Esophagus (tissue), 2 donors: Measurements from ENCODE around the gene CRYBA4. TPM values are rescaled to one million over a fixed set of nuclear protein-coding genes. Genes with fewer than 3 reads are reported as not detected.

Source experiments
- H3K27ac ChIP-seq, 2 donors: one replicate each; pipeline ENCODE4 v1.5.1; 2013; ENCODE audit warnings: low read depth in 2 of 2, mild to moderate bottlenecking in 2 of 2, inconsistent platforms in 1 of 2, low read length in 1 of 2, moderate library complexity in 1 of 2
- H3K27me3 ChIP-seq, 2 donors: one replicate each; pipeline ENCODE4 v1.6.1; 2013; ENCODE audit warnings: low read length in 2 of 2, control low read depth in 1 of 2, mild to moderate bottlenecking in 1 of 2; ENCODE audit not compliant: insufficient read depth in 2 of 2, control insufficient read depth in 1 of 2
- H3K36me3 ChIP-seq, 2 donors: one replicate each; pipeline ENCODE4 v1.6.1; 2013; ENCODE audit warnings: low read length in 1 of 2; ENCODE audit not compliant: control insufficient read depth in 2 of 2, insufficient read depth in 2 of 2
- H3K4me1 ChIP-seq, 2 donors: one replicate each; pipeline ENCODE4 v1.6.1; 2013; ENCODE audit warnings: low read length in 1 of 2; ENCODE audit not compliant: control insufficient read depth in 2 of 2, insufficient read depth in 2 of 2
- H3K4me3 ChIP-seq, 2 donors: one replicate each; pipeline ENCODE4 v1.5.1; 2013; ENCODE audit warnings: low read length in 2 of 2, mild to moderate bottlenecking in 2 of 2, low read depth in 1 of 2, moderate library complexity in 1 of 2
- H3K9me3 ChIP-seq, 2 donors: one replicate each; pipeline ENCODE4 v1.6.1; 2013; ENCODE audit warnings: mild to moderate bottlenecking in 2 of 2, low read depth in 1 of 2, low read length in 1 of 2, moderate library complexity in 1 of 2; ENCODE audit not compliant: control insufficient read depth in 2 of 2, insufficient read depth in 1 of 2
- WGBS, 2 donors: extraction: QIAGEN DNeasy Blood & Tissue Kit; methylation state at CpG; one replicate each; pipeline ENCODE4 v1.1.7; 2013; 5-methylcytosine and 5-hydroxymethylcytosine counted together
- polyA plus RNA-seq, 2 donors: library from polyadenylated mRNA; stranded (reverse); fragments of 200-250 nt; gene quantifications; one replicate each; pipeline ENCODE4 v1.2.3, GENCODE V29; 2013
- donor health status: healthy with polysubstance abuse.
- donor health status: Bipolar disorder and iron deficiency.

The CRYBA4 gene
- polyA plus RNA-seq, 2 donors, result not detected

- Histone ChIP-seq H3K4me3 (peak within 1 kb of the TSS; percentile 16 to 31), H3K27me3 (no peaks in the 10 kb centered on the region), H3K4me1 (peaks cover 2 to 13% of the 10 kb centered on the region in 2 donors), H3K36me3 (no peaks in the 10 kb centered on the region), H3K27ac (peak within 1 kb of the TSS in 1 of 2 donors; percentile 6), H3K9me3 (no peaks in the 10 kb centered on the region)
- 2 to 3% methylated on average over 61 to 62 of the region's 62 CpGs for WGBS, 2 donors
These were observed 35.4 kb downstream of the CRYBA4 start, which contains the start of gene MIAT for GRCh38 chr22:26656891-26657851. Gene MIAT, plus strand, starts transcription at chr22:26657588.

- peak overlapping the region in 1 of 2 donors; percentile 16 for H3K4me3 ChIP-seq
These were observed 36.4 kb downstream of the CRYBA4 start for GRCh38 chr22:26658161-26658560.

GRCh38 chr22:26658671-26659478, 37.1 kb downstream of the CRYBA4 start:
- no peak overlapping the region for H3K27ac ChIP-seq
- peaks cover 2 to 13% of the 10 kb centered on the region in 2 donors for H3K4me1 ChIP-seq
- H3K27me3 ChIP-seq, result no peaks in the 10 kb centered on the region
- WGBS, 2 donors, result 3 to 4% methylated on average over 27 of the region's 27 CpGs
- no peaks in the 10 kb centered on the region for H3K9me3 ChIP-seq
- peak overlapping the region in 1 of 2 donors; percentile 5 for H3K4me3 ChIP-seq
- H3K36me3 ChIP-seq, result no peaks in the 10 kb centered on the region

More at GRCh38 chr22:26658161-26658560, 36.4 kb downstream of the CRYBA4 start:
- H3K27ac ChIP-seq, result no peak overlapping the region
- H3K27me3 ChIP-seq, result no peaks in the 10 kb centered on the region
- WGBS, 2 donors, result 5 to 7% methylated on average over 11 of the region's 11 CpGs
- peaks cover 2 to 13% of the 10 kb centered on the region in 2 donors for H3K4me1 ChIP-seq
- no peaks in the 10 kb centered on the region for H3K9me3 ChIP-seq
- H3K36me3 ChIP-seq, result no peaks in the 10 kb centered on the region

DNA sequence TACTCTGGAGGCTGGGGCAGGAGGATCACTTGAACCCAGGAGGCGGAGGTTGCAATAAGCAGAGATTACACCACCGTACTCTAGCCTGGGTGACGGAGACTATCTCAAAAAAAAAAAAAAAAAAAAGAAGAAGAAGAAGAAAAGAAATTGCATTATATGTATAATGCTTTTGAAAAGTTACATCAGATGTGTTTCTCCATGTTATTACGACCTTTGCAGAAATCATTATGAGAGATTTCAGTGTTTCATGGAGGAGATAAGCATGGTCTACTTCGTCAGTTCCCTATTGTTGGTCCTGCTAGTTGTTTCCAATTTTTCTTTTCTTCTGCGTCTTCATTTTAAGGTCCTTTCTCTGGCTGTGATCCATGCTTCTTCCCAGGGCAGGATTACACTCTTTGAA, 38.6 kb downstream of the CRYBA4 start:
- H3K36me3 ChIP-seq, result no peaks in the 10 kb centered on the region
- H3K27ac ChIP-seq, result no peak overlapping the region
- no peaks in the 10 kb centered on the region for H3K27me3 ChIP-seq
- H3K9me3 ChIP-seq, result no peaks in the 10 kb centered on the region
- H3K4me1 ChIP-seq, result peaks cover 2 to 13% of the 10 kb centered on the region in 2 donors
- H3K4me3 ChIP-seq, result no peak overlapping the region
- 87 to 88% methylated on average over 6 of the region's 6 CpGs for WGBS, 2 donors

GRCh38 chr22:26660961-26661578, 39.3 kb downstream of the CRYBA4 start:
- 69% methylated on average over 7 of the region's 7 CpGs for WGBS, 2 donors

DNA sequence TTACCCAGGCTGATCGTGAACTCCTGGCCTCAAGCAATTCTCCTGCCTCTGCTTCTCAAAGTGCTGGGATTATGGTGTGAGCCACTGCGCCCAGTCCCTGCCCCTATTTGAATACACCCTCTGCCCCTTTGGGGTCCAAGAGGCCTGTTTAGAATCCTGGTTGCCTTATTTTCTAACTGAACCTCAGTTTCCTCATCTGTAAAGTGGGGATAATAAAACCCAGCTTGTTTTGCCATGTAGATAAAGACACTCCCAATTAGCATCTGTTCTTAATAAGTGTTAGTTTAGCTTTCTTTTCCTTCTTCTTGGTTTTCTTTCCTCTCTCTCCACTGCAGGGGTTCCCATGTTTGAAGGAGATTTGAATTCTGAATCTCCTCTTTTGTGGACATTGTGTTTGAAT, 40.4 kb downstream of the CRYBA4 start:
- Histone ChIP-seq H3K27ac (no peak overlapping the region), H3K4me1 (peaks cover 2 to 10% of the 10 kb centered on the region in 2 donors), H3K27me3 (no peaks in the 10 kb centered on the region), H3K9me3 (no peaks in the 10 kb centered on the region), H3K4me3 (no peak overlapping the region), H3K36me3 (no peaks in the 10 kb centered on the region)
- 72 to 86% methylated on average over 2 of the region's 2 CpGs for WGBS, 2 donors

More at GRCh38 chr22:26660961-26661578, 39.3 kb downstream of the CRYBA4 start:
- Histone ChIP-seq H3K4me1 (peaks cover 2 to 13% of the 10 kb centered on the region in 2 donors), H3K36me3 (no peaks in the 10 kb centered on the region), H3K27ac (no peak overlapping the region), H3K27me3 (no peaks in the 10 kb centered on the region), H3K4me3 (no peak overlapping the region), H3K9me3 (no peaks in the 10 kb centered on the region)

DNA sequence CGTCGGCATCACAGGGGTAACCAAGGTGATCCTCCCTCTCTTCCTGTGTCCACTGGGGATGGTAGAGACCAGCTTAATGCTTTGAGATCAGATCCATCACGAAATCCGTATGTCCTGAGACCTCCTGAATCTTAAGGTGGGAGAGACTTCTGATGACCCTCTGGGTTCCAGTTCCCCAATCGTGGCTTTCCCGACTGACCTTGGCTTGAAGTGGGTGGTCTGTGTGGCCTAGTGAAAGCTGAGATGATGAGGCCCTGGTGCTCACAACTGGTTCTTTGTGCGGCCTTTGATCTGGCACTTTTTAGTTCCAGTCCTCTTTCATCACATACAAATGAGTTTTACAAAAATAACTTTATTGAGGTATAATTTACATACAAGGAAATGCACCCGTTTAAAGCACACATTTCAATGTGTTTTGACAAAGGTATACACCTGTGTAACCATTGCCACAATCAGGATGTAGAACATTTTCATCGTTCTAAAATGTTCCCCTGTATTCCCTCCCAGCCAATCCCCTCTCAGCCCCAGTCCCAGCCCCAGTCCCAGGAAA, 41.7 kb downstream of the CRYBA4 start:
- Histone ChIP-seq H3K36me3 (no peaks in the 10 kb centered on the region), H3K27me3 (no peaks in the 10 kb centered on the region), H3K4me1 (peaks cover 0 to 4% of the 10 kb centered on the region in 2 donors), H3K4me3 (no peak overlapping the region), H3K27ac (no peak overlapping the region), H3K9me3 (no peaks in the 10 kb centered on the region)
- 78 to 81% methylated on average over 9 of the region's 9 CpGs for WGBS, 2 donors

GRCh38 chr22:26665813-26666231, 44.1 kb downstream of the CRYBA4 start:
- Histone ChIP-seq H3K9me3 (no peaks in the 10 kb centered on the region), H3K27me3 (no peaks in the 10 kb centered on the region), H3K36me3 (no peaks in the 10 kb centered on the region), H3K4me3 (no peak overlapping the region), H3K27ac (no peak overlapping the region), H3K4me1 (no peaks in the 10 kb centered on the region)
- 27 to 28% methylated on average over 4 of the region's 4 CpGs for WGBS, 2 donors

- no peaks in the 10 kb centered on the region for H3K27me3 ChIP-seq
- no peaks in the 10 kb centered on the region for H3K36me3 ChIP-seq
- H3K4me1 ChIP-seq, result peaks cover 2 to 11% of the 10 kb centered on the region in 2 donors
- H3K27ac ChIP-seq, result no peak overlapping the region
- no peaks in the 10 kb centered on the region for H3K9me3 ChIP-seq
- H3K4me3 ChIP-seq, result no peak overlapping the region
- WGBS, 2 donors, result 77 to 80% methylated on average over 13 of the region's 13 CpGs
These were observed 45.4 kb downstream of the CRYBA4 start for GRCh38 chr22:26667140-26667539.
